Effector memory CD8-positive, alpha-beta T cell (primary cell): Measurements from ENCODE around the gene GABBR2.
"Not testable (repeated sequence)": the region's sequence is repeated elsewhere in the genome, so short reads cannot be mapped to it uniquely, and the experiment has no call there.

Experiments
- ATAC-seq: fragments of 150-1000 bp; cut with Tn5 transposase; replicated peaks from 2 replicates; pipeline ENCODE4 v1.10.0; 2021; ENCODE audit warnings: mild to moderate bottlenecking, moderate library complexity
- DNase-seq, 3 experiments: peaks; one replicate each; pipeline ENCODE4 v3.0.0; 2021
- H3K27ac Mint-ChIP-seq, 2 donors: one replicate each; pipeline ENCODE4 v1.8.0; 2022; ENCODE audit warnings: mild to moderate bottlenecking in 2 of 2, mixed read lengths in 2 of 2, moderate library complexity in 2 of 2
- H3K27me3 Mint-ChIP-seq, 2 donors: one replicate each; pipeline ENCODE4 v1.8.0; 2022; ENCODE audit warnings: mixed read lengths in 2 of 2
- H3K36me3 Mint-ChIP-seq: one replicate; pipeline ENCODE4 v1.8.0; 2022; ENCODE audit warnings: mild to moderate bottlenecking, moderate library complexity, mixed read lengths; ENCODE audit not compliant: insufficient read depth
- H3K4me1 Mint-ChIP-seq, 2 donors: one replicate each; pipeline ENCODE4 v1.8.0; 2022; ENCODE audit warnings: low read depth in 2 of 2, mixed read lengths in 2 of 2
- H3K4me3 Mint-ChIP-seq, 2 donors: one replicate each; pipeline ENCODE4 v1.8.0; 2022; ENCODE audit warnings: mild to moderate bottlenecking in 2 of 2, mixed read lengths in 2 of 2, moderate library complexity in 2 of 2
- H3K9me3 Mint-ChIP-seq, 2 donors: one replicate each; pipeline ENCODE4 v1.8.0; 2022; ENCODE audit warnings: mixed read lengths in 2 of 2

The GABBR2 gene

DNA sequence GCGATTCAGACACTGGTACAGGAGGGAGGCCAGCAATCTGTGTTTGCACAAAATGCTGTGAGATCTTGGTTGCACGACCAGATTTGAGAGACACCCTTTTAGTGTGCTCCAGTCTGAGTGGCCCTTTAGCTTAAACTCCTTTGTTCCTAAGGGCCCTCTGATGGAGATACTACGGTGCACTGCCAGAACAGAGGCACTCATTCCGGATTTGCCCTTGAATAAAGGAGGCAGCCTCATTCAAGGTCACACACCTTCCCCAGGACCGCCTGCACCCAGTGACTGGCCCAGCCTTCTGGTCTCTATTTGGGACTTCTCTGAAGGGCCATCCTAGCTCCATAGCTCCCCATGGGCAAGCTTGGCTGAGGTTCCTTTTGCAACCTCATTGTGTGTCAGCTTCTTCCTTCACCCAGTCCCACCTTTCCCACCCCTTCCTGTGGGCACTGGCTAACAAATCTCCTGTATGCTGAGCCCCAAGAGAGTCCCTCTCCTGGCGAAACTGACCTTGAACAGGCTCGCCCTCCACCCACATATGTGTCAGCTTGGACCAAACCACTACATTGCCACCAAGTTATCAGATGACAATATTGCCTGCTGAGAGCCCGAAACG is 191.7 kb downstream of the GABBR2 start:
- no peaks in the 10 kb centered on the region for H3K36me3 Mint-ChIP-seq
- no peak overlapping the region for H3K4me3 Mint-ChIP-seq
- H3K9me3 Mint-ChIP-seq, result no peaks in the 10 kb centered on the region
- H3K27ac Mint-ChIP-seq, result no peak overlapping the region
- H3K4me1 Mint-ChIP-seq, result no peaks in the 10 kb centered on the region
- H3K27me3 Mint-ChIP-seq, result peaks cover 37 to 52% of the 10 kb centered on the region in 2 donors
- DNase-seq, result no peak
- ATAC-seq, result no peak

DNA sequence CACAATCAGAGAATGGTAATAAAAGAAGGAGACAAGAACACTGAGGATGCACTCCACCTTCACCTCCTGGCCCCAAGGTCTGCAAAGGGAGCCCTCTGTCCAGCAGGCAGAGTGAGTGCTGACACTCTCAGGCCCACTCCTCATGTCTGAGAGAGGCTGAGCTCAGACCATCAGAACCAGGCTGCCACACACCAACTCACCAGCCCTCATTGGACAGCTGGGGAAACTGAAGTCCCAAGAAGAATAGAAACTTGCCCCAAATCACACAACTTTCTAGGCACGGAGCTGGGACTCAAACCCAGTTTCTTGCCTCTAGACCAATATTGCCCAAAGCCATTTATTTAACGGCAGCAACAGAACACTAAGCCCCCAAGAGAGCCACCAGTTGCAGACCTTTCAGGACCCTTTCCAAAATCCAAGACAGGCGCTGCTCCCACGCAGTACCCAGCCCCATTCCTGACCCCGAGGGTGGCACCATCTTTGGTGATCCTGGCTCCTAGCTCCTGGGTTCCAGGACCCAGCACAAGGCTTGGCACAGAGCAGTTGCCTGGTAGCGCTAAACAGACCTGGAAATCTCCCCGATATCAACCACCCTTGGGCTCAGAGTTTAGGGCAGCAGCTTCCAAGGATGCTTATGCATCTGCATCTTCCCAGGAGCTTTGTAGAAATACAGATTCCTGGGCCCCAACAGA is 192.4 kb downstream of the GABBR2 start:
- Mint-ChIP-seq H3K4me3 (no peak overlapping the region), H3K9me3 (no peaks in the 10 kb centered on the region), H3K27ac (no peak overlapping the region), H3K36me3 (no peaks in the 10 kb centered on the region), H3K27me3 (peaks cover 30 to 46% of the 10 kb centered on the region in 2 donors), H3K4me1 (no peaks in the 10 kb centered on the region)
- no peak for DNase-seq
- ATAC-seq, result no peak

DNA sequence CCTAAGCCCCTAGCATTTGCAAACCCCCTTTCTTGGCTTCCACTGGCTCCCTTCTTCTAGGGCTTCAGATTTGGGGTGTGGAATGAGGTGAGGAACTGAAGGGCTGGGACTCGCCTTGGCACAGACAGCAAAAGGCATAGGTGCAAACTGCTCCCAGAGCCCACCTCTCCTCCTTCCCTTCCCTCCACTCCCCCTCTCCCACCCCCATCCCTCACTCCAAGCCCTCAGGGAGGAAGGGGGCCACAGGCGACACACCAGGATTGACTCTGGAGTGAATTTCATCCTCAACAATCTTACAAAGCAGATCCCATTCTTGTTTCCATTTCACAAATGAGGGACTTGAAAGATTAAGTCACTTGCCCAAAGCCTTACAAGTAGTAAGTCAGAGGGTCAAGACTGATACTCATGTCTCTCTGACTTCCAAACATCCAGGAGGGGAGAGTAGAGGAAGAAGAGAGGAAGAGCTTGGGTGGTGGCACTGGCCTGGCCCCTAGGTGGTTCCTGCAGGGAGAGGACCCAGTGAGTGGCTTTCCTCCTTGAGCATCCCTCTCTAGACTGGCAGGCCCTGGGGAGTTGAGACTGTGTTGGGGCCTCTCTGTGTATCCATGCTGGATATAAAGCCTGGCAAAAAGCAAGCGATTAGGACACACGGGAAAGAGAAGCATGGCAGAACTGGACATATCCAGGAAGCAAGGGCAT is 193.1 kb downstream of the GABBR2 start:
- Mint-ChIP-seq H3K27me3 (peaks cover 23 to 39% of the 10 kb centered on the region in 2 donors), H3K4me3 (no peak overlapping the region), H3K4me1 (no peaks in the 10 kb centered on the region), H3K36me3 (no peaks in the 10 kb centered on the region), H3K27ac (no peak overlapping the region), H3K9me3 (no peaks in the 10 kb centered on the region)
- DNase-seq (no peak), ATAC-seq (no peak)

DNA sequence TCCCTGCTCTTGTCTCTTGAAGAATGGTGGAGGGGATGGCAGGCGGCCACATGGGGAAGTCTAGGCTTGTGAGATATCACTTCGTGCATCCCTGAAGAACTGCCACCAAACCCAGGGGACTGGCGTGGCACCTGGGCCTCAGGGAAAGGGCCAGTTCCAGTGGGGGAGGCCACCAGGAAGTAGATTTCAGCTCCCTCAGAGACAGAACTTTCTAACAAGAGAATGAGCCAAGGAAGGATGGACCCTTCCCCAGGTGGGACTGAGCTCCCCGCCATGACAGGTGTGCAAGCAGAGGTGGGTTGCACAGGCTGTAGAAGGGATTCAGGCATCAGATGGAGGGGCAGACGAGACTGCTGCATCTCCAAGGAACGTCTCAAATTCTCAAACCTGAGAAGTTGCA is 193.9 kb downstream of the GABBR2 start:
- Mint-ChIP-seq H3K27ac (no peak overlapping the region), H3K9me3 (no peaks in the 10 kb centered on the region), H3K27me3 (peaks cover 16 to 31% of the 10 kb centered on the region in 2 donors), H3K4me1 (no peaks in the 10 kb centered on the region), H3K36me3 (no peaks in the 10 kb centered on the region), H3K4me3 (no peak overlapping the region)
- no peak for ATAC-seq
- no peak for DNase-seq

DNA sequence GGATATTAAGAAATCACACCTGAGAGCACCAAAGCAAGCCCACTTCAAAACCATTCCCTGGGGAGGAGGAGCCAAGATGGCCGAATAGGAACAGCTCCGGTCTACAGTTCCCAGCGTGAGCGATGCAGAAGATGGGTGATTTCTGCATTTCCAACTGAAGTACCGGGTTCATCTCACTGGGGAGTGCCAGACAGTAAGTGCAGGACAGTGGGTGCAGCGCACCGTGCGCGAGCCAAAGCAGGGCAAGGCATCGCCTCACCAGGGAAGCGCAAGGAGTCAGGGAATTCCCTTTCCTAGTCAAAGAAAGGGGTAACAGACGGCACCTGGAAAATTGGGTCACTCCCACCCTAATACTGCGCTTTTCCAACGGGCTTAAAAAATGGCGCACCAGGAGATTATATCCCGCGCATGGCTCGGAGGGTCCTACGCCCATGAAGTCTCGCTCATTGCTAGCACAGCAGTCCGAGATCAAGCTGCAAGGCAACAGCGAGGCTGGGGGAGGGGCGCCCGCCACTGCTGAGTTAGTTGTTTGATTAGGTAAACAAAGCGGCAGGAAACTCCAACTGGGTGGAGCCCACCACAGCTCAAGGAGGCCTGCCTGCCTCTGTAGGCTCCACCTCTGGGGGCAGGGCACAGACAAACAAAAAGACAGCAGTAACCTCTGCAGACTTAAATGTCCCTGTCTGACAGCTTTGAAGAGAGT is 200.4 kb downstream of the GABBR2 start:
- not testable (repeated sequence) for DNase-seq, ATAC-seq, H3K9me3 Mint-ChIP-seq, H3K4me1 Mint-ChIP-seq, H3K36me3 Mint-ChIP-seq, H3K27ac Mint-ChIP-seq, H3K4me3 Mint-ChIP-seq
- H3K27me3 Mint-ChIP-seq, result peaks cover 30 to 62% of the 10 kb centered on the region in 2 donors

DNA sequence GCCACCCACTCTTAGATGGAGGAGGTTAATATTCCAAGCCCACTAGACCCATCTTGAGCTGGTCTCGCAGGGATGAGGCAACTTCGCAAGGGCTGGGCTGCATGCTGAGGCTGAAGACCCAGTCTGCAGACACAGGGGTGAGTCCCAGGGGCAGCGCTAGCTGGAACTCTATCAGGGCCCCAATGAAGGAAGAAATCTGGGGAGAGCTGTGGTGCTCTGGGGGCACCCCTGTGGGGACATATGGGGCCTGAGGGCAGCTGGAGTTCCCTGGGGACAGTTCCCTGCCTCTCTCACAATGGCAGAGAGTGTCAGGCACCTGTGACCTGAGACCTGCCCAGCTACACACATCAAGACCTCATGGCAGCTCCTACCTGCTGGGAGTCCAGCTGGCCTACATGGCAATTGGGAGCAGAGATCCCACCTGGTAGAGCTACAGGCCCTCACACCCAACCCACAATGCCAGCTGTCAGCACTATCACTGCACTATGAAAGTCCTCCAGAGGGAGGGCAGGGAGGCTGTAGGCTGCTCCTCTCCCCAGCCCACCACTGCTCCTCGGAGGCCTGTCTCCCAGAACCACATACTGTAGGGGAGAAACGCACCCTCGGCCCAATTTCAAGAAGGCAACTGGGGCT is 202.2 kb downstream of the GABBR2 start:
- no peak overlapping the region for H3K27ac Mint-ChIP-seq
- H3K9me3 Mint-ChIP-seq, result no peaks in the 10 kb centered on the region
- DNase-seq, result no peak
- no peaks in the 10 kb centered on the region for H3K36me3 Mint-ChIP-seq
- no peaks in the 10 kb centered on the region for H3K4me1 Mint-ChIP-seq
- H3K27me3 Mint-ChIP-seq, result peaks cover 37 to 80% of the 10 kb centered on the region in 2 donors
- no peak overlapping the region for H3K4me3 Mint-ChIP-seq
- no peak for ATAC-seq

DNA sequence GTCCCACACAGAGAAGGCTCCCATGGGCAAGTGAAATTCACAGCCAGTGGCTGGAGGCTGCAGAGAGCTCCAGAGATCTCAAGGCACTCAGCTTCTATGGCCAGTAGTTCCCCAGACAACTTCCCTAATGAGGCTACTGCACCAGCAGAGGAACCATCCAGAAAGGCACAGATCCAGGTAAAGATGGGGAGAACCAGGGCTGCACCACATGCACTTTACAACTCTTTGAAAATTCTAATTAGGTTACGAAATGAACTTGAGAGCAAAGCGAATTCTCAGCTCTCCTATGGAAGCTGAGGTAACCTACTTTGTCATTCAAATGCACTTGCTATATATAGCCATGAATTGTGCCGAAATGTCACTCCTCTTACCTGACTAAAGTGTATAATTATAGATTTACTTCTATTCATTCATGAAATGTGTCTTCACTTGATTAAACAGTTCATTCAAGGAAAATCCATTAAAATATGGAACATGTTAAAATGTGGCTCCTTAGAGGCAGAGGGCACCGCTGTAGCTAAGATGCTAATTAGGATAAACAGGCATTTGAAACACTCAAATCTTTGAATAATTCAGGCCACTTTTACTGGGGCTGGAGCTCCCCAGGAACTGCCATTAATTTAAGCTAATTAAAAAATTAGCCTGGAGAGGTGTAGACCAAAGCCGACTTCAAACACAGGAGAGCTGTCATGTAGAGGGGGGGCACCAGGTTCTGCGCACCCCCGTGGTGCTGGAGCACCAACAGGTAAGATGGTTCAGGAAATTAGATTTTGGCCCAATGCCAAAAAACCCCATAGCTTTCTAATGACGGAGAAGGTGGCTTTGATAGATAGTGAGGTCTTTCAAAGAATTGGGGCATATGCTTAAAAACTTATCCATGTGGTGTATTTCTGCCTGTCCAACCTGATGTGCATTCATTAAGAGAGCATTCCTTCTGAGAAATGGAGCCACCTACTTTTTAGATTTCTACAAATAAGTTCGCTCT is 204.1 kb downstream of the GABBR2 start:
- DNase-seq (no peak), ATAC-seq (no peak)
- Mint-ChIP-seq H3K4me3 (no peak overlapping the region), H3K9me3 (no peaks in the 10 kb centered on the region), H3K36me3 (no peaks in the 10 kb centered on the region), H3K27ac (no peak overlapping the region), H3K4me1 (no peaks in the 10 kb centered on the region), H3K27me3 (peaks cover 42 to 89% of the 10 kb centered on the region in 2 donors)

DNA sequence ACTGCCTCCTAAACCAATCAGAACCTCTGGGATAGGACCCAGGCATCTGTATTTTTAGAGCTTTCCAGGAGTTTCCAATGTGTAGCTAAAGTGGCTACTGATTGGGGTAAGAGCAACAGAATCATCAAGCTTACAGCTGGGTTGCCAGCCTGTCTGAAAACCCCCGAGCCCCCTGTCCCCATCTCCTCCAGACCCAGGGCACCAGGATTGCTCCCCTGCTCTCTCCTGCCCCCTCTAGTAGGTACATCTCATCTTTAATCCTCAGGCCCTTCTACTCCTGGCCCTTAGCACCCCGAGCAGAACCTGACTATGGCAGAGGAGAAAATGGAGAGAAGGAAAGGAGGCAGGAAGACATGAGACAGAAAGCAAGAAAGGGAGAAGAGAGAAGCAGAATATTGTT is 204.9 kb downstream of the GABBR2 start:
- H3K4me3 Mint-ChIP-seq, result no peak overlapping the region
- DNase-seq (no peak), ATAC-seq (no peak)
- peaks cover 41 to 89% of the 10 kb centered on the region in 2 donors for H3K27me3 Mint-ChIP-seq
- no peak overlapping the region for H3K27ac Mint-ChIP-seq
- no peaks in the 10 kb centered on the region for H3K9me3 Mint-ChIP-seq
- H3K36me3 Mint-ChIP-seq, result no peaks in the 10 kb centered on the region
- no peaks in the 10 kb centered on the region for H3K4me1 Mint-ChIP-seq

DNA sequence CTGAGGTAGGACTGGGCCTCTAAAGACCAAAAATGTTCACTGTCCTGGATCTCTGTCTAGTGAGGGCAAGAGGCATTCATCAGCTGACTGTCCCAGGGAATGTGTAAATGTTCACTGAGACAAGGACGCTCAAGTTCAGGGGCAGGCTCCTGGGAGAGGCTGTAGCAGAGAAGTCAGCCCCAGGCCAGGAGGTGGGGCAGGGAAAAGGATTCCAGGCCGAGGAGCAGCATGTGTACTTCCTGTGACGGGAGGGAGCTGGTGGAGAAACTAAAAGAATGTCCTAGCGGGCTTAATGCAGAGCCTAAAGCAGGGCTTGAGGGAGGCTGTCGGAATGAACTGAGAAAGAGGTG is 205.8 kb downstream of the GABBR2 start:
- H3K27me3 Mint-ChIP-seq, result peaks cover 48 to 90% of the 10 kb centered on the region in 2 donors
- no peaks in the 10 kb centered on the region for H3K9me3 Mint-ChIP-seq
- H3K4me1 Mint-ChIP-seq, result no peaks in the 10 kb centered on the region
- no peaks in the 10 kb centered on the region for H3K36me3 Mint-ChIP-seq
- H3K4me3 Mint-ChIP-seq, result no peak overlapping the region
- no peak for ATAC-seq
- no peak for DNase-seq
- no peak overlapping the region for H3K27ac Mint-ChIP-seq

DNA sequence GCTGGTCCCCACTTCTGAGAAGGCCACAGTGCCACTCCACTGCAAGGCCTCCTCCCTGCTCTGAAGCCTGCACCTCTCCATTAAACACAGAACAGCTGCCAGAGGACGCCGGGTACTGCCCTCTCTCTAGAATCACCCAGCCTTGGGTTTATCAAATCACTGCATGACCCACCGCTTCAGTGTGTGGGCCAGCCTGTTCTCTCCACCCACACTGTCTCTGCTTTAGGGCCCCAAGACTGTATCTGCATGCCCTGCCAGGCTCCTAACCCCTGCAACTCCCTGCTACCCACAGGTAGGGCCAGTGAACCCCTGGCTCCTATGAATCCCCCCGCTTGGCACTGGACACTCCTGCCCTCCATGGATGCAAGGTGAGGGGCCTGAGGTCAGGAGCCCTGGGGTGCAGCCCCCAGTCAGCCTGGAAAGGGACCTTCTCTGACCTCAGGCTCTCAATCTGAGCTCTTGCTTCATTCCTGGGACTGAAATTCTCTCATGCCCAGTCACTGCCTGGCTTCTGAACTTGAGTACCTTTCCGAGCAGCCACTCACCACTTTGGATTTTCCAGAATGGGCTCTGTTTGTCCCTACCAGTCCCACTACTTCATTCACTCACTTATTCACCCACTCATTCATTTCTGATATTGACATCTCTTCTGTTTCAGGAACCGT is 206.3 kb downstream of the GABBR2 start:
- H3K9me3 Mint-ChIP-seq, result no peaks in the 10 kb centered on the region
- no peaks in the 10 kb centered on the region for H3K36me3 Mint-ChIP-seq
- no peak overlapping the region for H3K4me3 Mint-ChIP-seq
- no peak for DNase-seq
- peaks cover 49 to 85% of the 10 kb centered on the region in 2 donors for H3K27me3 Mint-ChIP-seq
- no peak for ATAC-seq
- H3K4me1 Mint-ChIP-seq, result no peaks in the 10 kb centered on the region
- no peak overlapping the region for H3K27ac Mint-ChIP-seq

DNA sequence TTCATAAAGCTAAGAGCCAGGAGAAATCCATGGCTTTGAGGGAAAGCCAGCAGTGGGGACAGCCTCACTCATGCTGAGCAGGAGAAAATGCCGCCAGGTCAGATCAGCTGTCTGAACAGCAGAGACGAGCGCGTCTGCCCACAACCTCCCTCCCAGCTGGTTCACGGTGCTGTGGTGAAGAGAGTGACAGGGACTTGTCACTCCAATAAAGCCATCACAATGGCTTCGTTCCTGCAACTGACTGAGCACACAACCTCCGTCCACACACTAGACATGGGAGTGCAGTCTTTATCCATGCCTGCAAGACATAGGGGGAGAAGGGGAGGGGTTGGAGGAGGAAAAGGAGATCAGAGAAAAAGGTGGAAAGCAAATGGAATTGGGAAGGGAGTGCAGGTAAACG is 206.9 kb downstream of the GABBR2 start:
- no peak for DNase-seq
- ATAC-seq, result no peak

DNA sequence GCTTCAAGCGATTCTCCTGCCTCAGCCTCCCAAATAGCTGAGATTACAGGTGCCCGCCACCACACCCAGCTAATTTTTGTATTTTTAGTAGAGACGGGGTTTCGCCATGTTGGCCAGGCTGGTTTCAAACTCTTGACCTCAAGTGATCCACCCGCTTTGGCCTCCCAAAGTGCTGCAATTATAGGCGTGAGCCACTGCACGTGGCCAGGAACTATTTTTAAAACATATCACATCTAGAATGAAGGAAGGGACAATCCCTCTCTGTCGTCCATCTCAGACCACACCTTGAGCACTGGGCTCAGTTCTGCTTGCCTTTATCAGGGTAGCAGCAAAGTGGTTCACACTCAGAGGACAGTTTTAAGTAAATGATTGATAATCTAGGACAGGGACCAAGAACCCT is 207.5 kb downstream of the GABBR2 start:
- ATAC-seq, DNase-seq, H3K4me1 Mint-ChIP-seq, H3K4me3 Mint-ChIP-seq, H3K36me3 Mint-ChIP-seq, H3K27ac Mint-ChIP-seq, H3K9me3 Mint-ChIP-seq: not testable (repeated sequence)
- peaks cover 50 to 82% of the 10 kb centered on the region in 2 donors for H3K27me3 Mint-ChIP-seq

More for the DNA sequence above, 206.9 kb downstream of the GABBR2 start:
- H3K4me3 Mint-ChIP-seq, result no peak overlapping the region
- H3K4me1 Mint-ChIP-seq, result no peaks in the 10 kb centered on the region
- no peaks in the 10 kb centered on the region for H3K36me3 Mint-ChIP-seq
- no peak overlapping the region for H3K27ac Mint-ChIP-seq
- no peaks in the 10 kb centered on the region for H3K9me3 Mint-ChIP-seq
- H3K27me3 Mint-ChIP-seq, result peaks cover 46 to 82% of the 10 kb centered on the region in 2 donors
